Measurements from ENCODE around the gene TAF3. TPM values are rescaled to one million over a fixed set of nuclear protein-coding genes. Genes with fewer than 3 reads are reported as not detected.
A peak's percentile ranks its signal among the peaks of the same experiment; 100 is the strongest.
"Not testable (repeated sequence)": the region's sequence is repeated elsewhere in the genome, so short reads cannot be mapped to it uniquely, and the experiment has no call there.

Gene TAF3
- 10 to 100 TPM; 15.6 to 20.0 TPM for total RNA-seq

- H3K36me3 Mint-ChIP-seq = peaks cover 13% of the 10 kb centered on the region
- H3K27ac Mint-ChIP-seq = peak within 1 kb of the TSS; percentile 77 to 93
- H3K4me3 Mint-ChIP-seq = peak within 1 kb of the TSS; percentile 99
- peak; percentile 93 for DNase-seq (ENCODE audit: low spot score)
- no peaks in the 10 kb centered on the region for H3K9me3 Mint-ChIP-seq
- peaks cover 3 to 4% of the 10 kb centered on the region in 2 donors for H3K27me3 Mint-ChIP-seq
- H3K4me1 Mint-ChIP-seq (ENCODE audit: low read depth in 2 of 2) = peaks cover 26 to 31% of the 10 kb centered on the region in 2 donors
- ATAC-seq = peak; percentile 96 to 98
Measured at GRCh38 chr10:7818295-7819120, at the start of gene TAF3. TSS of gene TAF3 (plus strand) at chr10:7818505. CDS start at chr10:7818710, 205 bp downstream.

DNA sequence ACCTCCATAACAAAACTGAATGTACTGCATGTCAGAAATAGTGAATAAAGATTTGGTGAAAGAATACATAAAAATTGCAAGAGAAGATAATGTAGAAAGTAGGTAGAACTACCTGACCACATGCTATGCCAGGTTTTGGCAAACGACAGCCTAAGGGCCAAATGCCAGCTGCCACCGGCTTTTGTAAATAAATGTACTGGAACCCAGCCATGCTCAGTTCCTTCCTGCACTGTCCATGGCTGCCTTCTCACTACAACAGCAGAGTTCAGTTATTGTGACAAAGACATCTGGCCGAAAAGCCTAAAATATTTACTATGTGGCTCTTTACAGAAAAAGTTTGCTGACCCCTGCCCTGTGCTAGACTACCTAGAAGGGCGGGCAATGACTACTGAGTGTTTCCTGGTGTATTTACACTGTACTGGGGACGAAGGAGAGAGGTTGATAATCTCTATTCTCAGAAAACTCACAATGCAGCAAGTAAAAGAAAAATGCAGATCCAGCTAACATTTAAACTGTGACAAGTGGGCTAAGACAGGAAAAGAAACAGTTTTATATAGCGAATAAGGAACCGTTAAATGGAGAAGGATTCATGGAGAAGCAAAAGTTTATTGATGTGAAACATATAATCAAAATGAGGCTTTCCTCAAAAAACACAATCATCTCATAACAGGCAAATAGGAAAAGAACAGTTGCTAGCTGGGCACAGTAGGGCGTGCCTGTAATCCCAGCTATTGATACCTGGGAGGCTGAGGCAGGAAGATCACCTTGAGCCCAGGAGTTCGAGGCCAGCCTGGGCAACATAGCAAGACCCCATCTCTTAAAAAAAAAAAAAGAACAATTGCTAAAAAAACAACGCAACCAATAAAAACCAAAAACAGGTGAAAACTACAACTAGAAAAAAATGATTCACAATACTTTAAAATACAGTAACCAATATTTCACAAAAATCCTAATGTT, 44.2 kb upstream of the TAF3 start:
- no peak overlapping the region for H3K4me3 Mint-ChIP-seq
- DNase-seq (ENCODE audit: low spot score) (no peak), ATAC-seq (no peak)
- H3K27ac Mint-ChIP-seq = no peak overlapping the region
- no peaks in the 10 kb centered on the region for H3K9me3 Mint-ChIP-seq
- no peaks in the 10 kb centered on the region for H3K4me1 Mint-ChIP-seq (ENCODE audit: low read depth in 2 of 2)
- H3K36me3 Mint-ChIP-seq = peaks cover 35% of the 10 kb centered on the region
- H3K27me3 Mint-ChIP-seq = no peaks in the 10 kb centered on the region

GRCh38 chr10:7776777-7777176, 41.5 kb upstream of the TAF3 start:
- Mint-ChIP-seq H3K36me3 (peaks cover 36% of the 10 kb centered on the region), H3K27me3 (no peaks in the 10 kb centered on the region)

GRCh38 chr10:7782194-7782593, 36.1 kb upstream of the TAF3 start:
- H3K27me3 Mint-ChIP-seq; H3K4me3 Mint-ChIP-seq; H3K9me3 Mint-ChIP-seq; DNase-seq (ENCODE audit: low spot score); H3K27ac Mint-ChIP-seq; ATAC-seq: not testable (repeated sequence)
- H3K36me3 Mint-ChIP-seq = peaks cover 23% of the 10 kb centered on the region
- H3K4me1 Mint-ChIP-seq (ENCODE audit: low read depth in 2 of 2) = peaks cover 18% of the 10 kb centered on the region in 2 donors

More at GRCh38 chr10:7776777-7777176, 41.5 kb upstream of the TAF3 start:
- Mint-ChIP-seq H3K27ac (no peak overlapping the region), H3K9me3 (no peaks in the 10 kb centered on the region), H3K4me1 (ENCODE audit: low read depth in 2 of 2) (peaks cover 5 to 7% of the 10 kb centered on the region in 2 donors), H3K4me3 (no peak overlapping the region)
- ATAC-seq = no peak
- no peak for DNase-seq (ENCODE audit: low spot score)

- H3K27me3 Mint-ChIP-seq = no peaks in the 10 kb centered on the region
- H3K4me3 Mint-ChIP-seq = no peak overlapping the region
- no peak for DNase-seq (ENCODE audit: low spot score)
- H3K27ac Mint-ChIP-seq = no peak overlapping the region
- peaks cover 28 to 34% of the 10 kb centered on the region in 2 donors for H3K4me1 Mint-ChIP-seq (ENCODE audit: low read depth in 2 of 2)
- H3K36me3 Mint-ChIP-seq = peaks cover 6% of the 10 kb centered on the region
- H3K9me3 Mint-ChIP-seq = no peaks in the 10 kb centered on the region
- ATAC-seq = no peak
Measured at GRCh38 chr10:7786430-7786829, 31.9 kb upstream of the TAF3 start.

DNA sequence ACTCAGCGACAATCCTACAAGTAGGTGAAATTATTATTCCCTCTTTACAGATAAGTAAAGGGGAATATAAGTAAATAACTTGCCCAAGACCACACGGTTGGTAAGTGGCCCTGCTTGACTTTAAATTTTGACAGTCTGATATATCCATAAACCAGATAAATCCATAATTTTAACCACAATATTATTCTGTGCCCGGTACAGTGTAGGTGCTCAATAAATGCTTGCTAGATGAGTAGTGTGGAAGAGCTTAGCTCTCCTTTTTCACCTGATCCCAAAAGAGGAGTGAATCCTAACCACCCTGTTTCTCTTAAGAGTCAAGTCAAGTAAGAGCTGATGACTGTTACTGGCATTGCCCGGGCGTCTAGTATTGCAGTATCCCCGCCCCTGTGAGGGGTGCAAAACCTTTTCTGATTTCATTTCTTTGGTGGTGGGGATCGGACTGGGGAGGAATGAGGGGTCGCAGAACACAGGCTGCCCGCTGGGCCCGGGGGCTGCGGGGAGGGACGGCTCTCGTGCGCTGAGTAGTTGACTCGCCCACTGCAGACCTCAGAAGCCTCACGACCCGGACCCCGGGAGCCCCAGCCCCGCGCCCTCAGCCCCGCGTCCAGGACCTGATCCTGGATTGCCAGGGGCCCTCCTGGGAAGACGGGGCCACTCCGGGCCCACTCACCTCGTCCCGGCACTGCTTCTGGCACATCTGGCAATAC, 31.0 kb upstream of the TAF3 start:
- Mint-ChIP-seq H3K27ac (no peak overlapping the region), H3K36me3 (peaks cover 6% of the 10 kb centered on the region), H3K4me3 (no peak overlapping the region), H3K27me3 (no peaks in the 10 kb centered on the region), H3K4me1 (ENCODE audit: low read depth in 2 of 2) (peaks cover 29 to 37% of the 10 kb centered on the region in 2 donors), H3K9me3 (no peaks in the 10 kb centered on the region)
- peak; percentile 61 for DNase-seq (ENCODE audit: low spot score)
- ATAC-seq = peak; percentile 1 to 10

DNA sequence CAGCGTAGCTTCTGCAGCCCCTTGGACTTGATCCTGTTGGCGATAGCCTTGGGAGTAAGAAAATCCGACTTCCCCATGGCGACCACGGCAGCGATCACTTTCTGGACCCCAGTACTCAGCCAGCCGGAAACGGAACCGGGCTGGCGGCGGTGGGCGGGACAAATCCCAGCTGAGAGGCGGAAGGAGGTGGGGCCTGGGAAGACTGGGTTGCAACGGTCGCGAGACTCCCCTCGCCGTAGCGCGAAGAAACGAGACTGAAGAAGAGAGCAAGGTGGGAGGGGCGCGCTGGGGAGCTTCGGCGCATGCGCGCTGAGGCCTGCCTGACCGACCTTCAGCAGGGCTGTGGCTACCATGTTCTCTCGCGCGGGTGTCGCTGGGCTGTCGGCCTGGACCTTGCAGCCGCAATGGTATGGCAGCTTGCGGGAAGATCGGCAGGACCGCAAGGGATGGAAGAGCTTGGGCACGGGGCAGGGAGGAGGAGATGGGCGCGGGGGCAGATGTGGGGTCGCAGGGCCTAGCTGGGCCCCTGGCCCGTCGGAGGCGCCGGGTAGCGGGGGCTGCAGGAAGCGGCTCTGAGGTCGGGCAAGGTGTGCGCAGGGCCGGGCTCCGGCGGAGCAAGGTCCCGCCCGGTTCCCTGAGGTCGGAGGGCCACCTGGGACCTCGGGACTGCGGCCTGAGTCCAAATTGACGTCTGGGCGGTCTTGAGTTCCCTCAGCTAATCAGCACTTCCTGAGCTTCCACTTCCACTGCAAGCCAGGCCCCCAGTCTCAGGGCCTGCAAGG, 30.3 kb upstream of the TAF3 start, which contains the start of the genes ATP5F1C and KIN:
ATP5F1C (plus strand) TSS at position 321 of the 782 bp plus-strand sequence; CDS start at position 352, 31 bp downstream.
KIN (minus strand) TSS at position 137 of the 782 bp plus-strand sequence; CDS start at position 77, 60 bp downstream.
- H3K27me3 Mint-ChIP-seq = no peaks in the 10 kb centered on the region
- no peak within 1 kb of the TSS for H3K27ac Mint-ChIP-seq
- H3K4me1 Mint-ChIP-seq (ENCODE audit: low read depth in 2 of 2) = peaks cover 37 to 44% of the 10 kb centered on the region in 2 donors
- ATAC-seq (peak; percentile 98 to 99), DNase-seq (ENCODE audit: low spot score) (peak; percentile 98)
- H3K9me3 Mint-ChIP-seq = no peaks in the 10 kb centered on the region
- no peak within 1 kb of the TSS for H3K4me3 Mint-ChIP-seq
- peaks cover 10% of the 10 kb centered on the region for H3K36me3 Mint-ChIP-seq

DNA sequence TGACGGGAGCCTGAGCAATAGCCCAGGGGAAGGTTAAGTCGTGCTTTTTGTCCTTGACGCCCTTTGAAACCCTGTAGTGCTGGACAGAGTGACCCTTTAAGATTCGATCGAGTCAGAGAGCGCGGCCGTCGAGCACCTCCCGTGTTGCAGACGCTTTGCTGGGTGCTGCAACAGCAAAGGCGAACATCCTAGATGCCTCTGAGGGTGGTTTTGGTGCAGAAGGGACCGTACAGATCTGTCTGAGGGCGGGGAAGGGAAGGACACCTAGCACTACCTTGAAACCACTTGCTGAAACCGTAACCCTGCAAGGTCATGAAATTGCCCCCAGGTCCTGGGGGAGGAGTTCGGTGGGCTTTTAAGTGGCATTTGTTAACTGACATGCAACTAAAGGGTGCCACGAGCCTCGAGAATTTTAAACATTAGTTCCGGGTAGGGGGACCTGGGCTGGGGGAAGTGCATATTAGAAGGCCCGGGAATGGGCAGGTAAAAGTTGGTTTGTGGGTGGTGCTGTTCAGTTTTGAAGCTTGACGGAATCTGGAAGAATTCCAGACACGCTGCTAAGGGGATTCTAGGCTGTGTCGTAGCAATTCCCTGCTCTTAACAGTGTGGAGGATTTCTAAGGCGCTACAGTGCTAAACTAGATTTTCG, 29.5 kb upstream of the TAF3 start:
- H3K9me3 Mint-ChIP-seq = no peaks in the 10 kb centered on the region
- no peak overlapping the region for H3K4me3 Mint-ChIP-seq
- no peaks in the 10 kb centered on the region for H3K27me3 Mint-ChIP-seq
- peaks cover 39 to 42% of the 10 kb centered on the region in 2 donors for H3K4me1 Mint-ChIP-seq (ENCODE audit: low read depth in 2 of 2)
- ATAC-seq (peak in 1 of 2 donors; percentile 10), DNase-seq (ENCODE audit: low spot score) (no peak)
- peaks cover 10% of the 10 kb centered on the region for H3K36me3 Mint-ChIP-seq
- H3K27ac Mint-ChIP-seq = no peak overlapping the region

- Mint-ChIP-seq H3K9me3 (no peaks in the 10 kb centered on the region), H3K4me3 (no peak overlapping the region), H3K27me3 (no peaks in the 10 kb centered on the region), H3K4me1 (ENCODE audit: low read depth in 2 of 2) (peaks cover 44 to 46% of the 10 kb centered on the region in 2 donors), H3K27ac (no peak overlapping the region), H3K36me3 (peaks cover 10% of the 10 kb centered on the region)
- DNase-seq (ENCODE audit: low spot score) = no peak
- ATAC-seq = no peak
Measured at GRCh38 chr10:7789390-7789789, 28.9 kb upstream of the TAF3 start.

DNA sequence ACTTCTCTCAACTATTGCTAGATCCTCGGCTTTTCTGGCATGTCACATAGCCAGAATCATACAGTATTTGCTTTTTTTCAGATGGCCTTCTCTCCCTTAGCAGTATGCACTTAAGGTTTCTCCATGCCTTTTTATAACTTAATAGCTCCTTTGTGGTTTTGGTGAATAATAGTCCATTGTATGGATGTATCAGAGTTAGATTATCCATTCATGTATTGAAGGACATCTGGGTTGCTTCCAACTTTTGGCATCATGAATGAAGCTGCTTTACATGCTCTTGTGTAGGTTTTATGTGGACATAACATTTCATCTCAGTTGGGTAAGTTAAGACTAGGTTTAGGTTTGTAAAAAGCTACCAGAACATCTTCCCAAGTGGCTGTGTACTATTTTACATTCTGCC, 25.8 kb upstream of the TAF3 start:
- DNase-seq (ENCODE audit: low spot score) = no peak
- no peak overlapping the region for H3K4me3 Mint-ChIP-seq
- peaks cover 18% of the 10 kb centered on the region for H3K36me3 Mint-ChIP-seq
- H3K27me3 Mint-ChIP-seq = no peaks in the 10 kb centered on the region
- no peak for ATAC-seq
- no peaks in the 10 kb centered on the region for H3K9me3 Mint-ChIP-seq
- peaks cover 51 to 68% of the 10 kb centered on the region in 2 donors for H3K4me1 Mint-ChIP-seq (ENCODE audit: low read depth in 2 of 2)
- no peak overlapping the region for H3K27ac Mint-ChIP-seq

- no peaks in the 10 kb centered on the region for H3K27me3 Mint-ChIP-seq
- ATAC-seq (no peak), DNase-seq (ENCODE audit: low spot score) (no peak)
Measured at GRCh38 chr10:7794251-7795026, 23.9 kb upstream of the TAF3 start.

More at GRCh38 chr10:7794251-7795026, 23.9 kb upstream of the TAF3 start:
- H3K4me3 Mint-ChIP-seq = no peak overlapping the region
- no peak overlapping the region for H3K27ac Mint-ChIP-seq
- peaks cover 45 to 60% of the 10 kb centered on the region in 2 donors for H3K4me1 Mint-ChIP-seq (ENCODE audit: low read depth in 2 of 2)
- peaks cover 23% of the 10 kb centered on the region for H3K36me3 Mint-ChIP-seq
- no peaks in the 10 kb centered on the region for H3K9me3 Mint-ChIP-seq

Measured in natural killer cell treated with Interleukin-12 subunit alpha and Interleukin-12 subunit beta and Interleukin-15 and Interleukin-18, amount 100 ng/mL, for 72 hours (primary cell).